Suprapubic skin (tissue), 3 donors: ENCODE measurements around the gene KDM2A.

Experiments
- EP300 ChIP-seq: sonication (generic); formaldehyde crosslinking; IDR thresholded peaks from one replicate; pipeline ENCODE4 v1.6.1; 2017; ENCODE audit warnings: antibody characterized with exemption
- POLR2A ChIP-seq, 2 donors: fragments of 450-650 bp; IDR thresholded peaks; one replicate each; pipeline ENCODE4 v1.6.1; 2017; ENCODE audit warnings: antibody characterized with exemption in 2 of 2, mild to moderate bottlenecking in 2 of 2, moderate library complexity in 2 of 2
- TF ChIP-seq, protein P1 (sequence below), 2 donors: fragments of 200-600 bp in 1 of 2; fragments of 450-650 bp in 1 of 2; sonication (generic) in 1 of 2; IDR thresholded peaks; one replicate each; pipeline ENCODE4 v1.5.1; 2016 to 2019; ENCODE audit warnings: antibody characterized with exemption in 2 of 2, mild to moderate bottlenecking in 1 of 2, moderate library complexity in 1 of 2

- TF ChIP-seq, protein P1, sequence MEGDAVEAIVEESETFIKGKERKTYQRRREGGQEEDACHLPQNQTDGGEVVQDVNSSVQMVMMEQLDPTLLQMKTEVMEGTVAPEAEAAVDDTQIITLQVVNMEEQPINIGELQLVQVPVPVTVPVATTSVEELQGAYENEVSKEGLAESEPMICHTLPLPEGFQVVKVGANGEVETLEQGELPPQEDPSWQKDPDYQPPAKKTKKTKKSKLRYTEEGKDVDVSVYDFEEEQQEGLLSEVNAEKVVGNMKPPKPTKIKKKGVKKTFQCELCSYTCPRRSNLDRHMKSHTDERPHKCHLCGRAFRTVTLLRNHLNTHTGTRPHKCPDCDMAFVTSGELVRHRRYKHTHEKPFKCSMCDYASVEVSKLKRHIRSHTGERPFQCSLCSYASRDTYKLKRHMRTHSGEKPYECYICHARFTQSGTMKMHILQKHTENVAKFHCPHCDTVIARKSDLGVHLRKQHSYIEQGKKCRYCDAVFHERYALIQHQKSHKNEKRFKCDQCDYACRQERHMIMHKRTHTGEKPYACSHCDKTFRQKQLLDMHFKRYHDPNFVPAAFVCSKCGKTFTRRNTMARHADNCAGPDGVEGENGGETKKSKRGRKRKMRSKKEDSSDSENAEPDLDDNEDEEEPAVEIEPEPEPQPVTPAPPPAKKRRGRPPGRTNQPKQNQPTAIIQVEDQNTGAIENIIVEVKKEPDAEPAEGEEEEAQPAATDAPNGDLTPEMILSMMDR (IDR thresholded peaks at IDR 0.05), result no peak
- TF ChIP-seq POLR2A (IDR thresholded peaks at IDR 0.05) (no peak), EP300 (no peak)
These were observed 35.7 kb downstream of the KDM2A start for GRCh38 chr11:67154726-67155125.
